Neural cell (in vitro differentiated cells): ENCODE measurements around the gene ATG4C. TPM values are rescaled to one million over a fixed set of nuclear protein-coding genes. Genes with fewer than 3 reads are reported as not detected.

ENCODE experiments used
- H2AFZ ChIP-seq: fragments of 200-600, 300-800 bp; sonication (generic), shearing (Covaris generic); 2 replicates; pipeline ENCODE4 v1.6.0; 2014; ENCODE audit warnings: low read depth, mild to moderate bottlenecking, antibody characterized with exemption, low read length, moderate library complexity
- H3F3A ChIP-seq: fragments of 200-600 bp; shearing (Covaris generic); 2 replicates; pipeline ENCODE4 v1.6.1; 2016; ENCODE audit warnings: mild to moderate bottlenecking, moderate library complexity, mixed read lengths, antibody characterized with exemption, low read length; ENCODE audit not compliant: insufficient read depth, poor library complexity, severe bottlenecking
- H3K27ac ChIP-seq: fragments of 200-600, 300-800 bp; sonication (generic), shearing (Covaris generic); 2 replicates; pipeline ENCODE4 v1.5.1; 2014; ENCODE audit warnings: mild to moderate bottlenecking, low read length, moderate library complexity
- H3K27me3 ChIP-seq: fragments of 300-800, 200-600 bp; sonication (generic), shearing (Covaris generic); 2 replicates; pipeline ENCODE4 v1.6.0; 2014; ENCODE audit warnings: mild to moderate bottlenecking, low read depth, low read length, moderate library complexity; ENCODE audit not compliant: insufficient read depth
- H3K36me3 ChIP-seq: fragments of 300-800, 200-600 bp; sonication (generic), shearing (Covaris generic); 2 replicates; pipeline ENCODE4 v1.5.1; 2014; ENCODE audit warnings: mild to moderate bottlenecking, antibody characterized with exemption, low read length, moderate library complexity; ENCODE audit not compliant: insufficient read depth
- H3K4me2 ChIP-seq: fragments of 300-800, 200-600 bp; sonication (generic), shearing (Covaris generic); 2 replicates; pipeline ENCODE4 v1.6.0; 2014; ENCODE audit warnings: mild to moderate bottlenecking, low read length
- H3K4me3 ChIP-seq: fragments of 300-800, 200-600 bp; sonication (generic), shearing (Covaris generic); 2 replicates; pipeline ENCODE4 v1.5.1; 2014; ENCODE audit warnings: mild to moderate bottlenecking, low read length, moderate library complexity
- H3K79me2 ChIP-seq: fragments of 200-600 bp; shearing (Covaris generic); replicated peaks from 2 replicates; pipeline ENCODE4 v1.6.0; 2014; ENCODE audit warnings: mild to moderate bottlenecking, low read length, moderate library complexity; ENCODE audit not compliant: insufficient read depth
- H3K9ac ChIP-seq: fragments of 300-800, 200-600 bp; sonication (generic), shearing (Covaris generic); 2 replicates; pipeline ENCODE4 v1.6.1; 2016; ENCODE audit warnings: mild to moderate bottlenecking, low read length, mixed read lengths
- H3K9me2 ChIP-seq: fragments of 200-600 bp; shearing (Covaris generic); 2 replicates; pipeline ENCODE4 v1.6.1; 2016; ENCODE audit warnings: mild to moderate bottlenecking, low read length, mixed read lengths; ENCODE audit not compliant: insufficient read depth
- H3K9me3 ChIP-seq: fragments of 200-600, 300-800 bp; sonication (generic), shearing (Covaris generic); 2 replicates; pipeline ENCODE4 v1.6.1; 2016; ENCODE audit warnings: mild to moderate bottlenecking, mixed run types, low read length, moderate library complexity, mixed read lengths
- H4K20me1 ChIP-seq: fragments of 200-600 bp; shearing (Covaris generic); 2 replicates; pipeline ENCODE4 v1.6.1; 2016; ENCODE audit warnings: mild to moderate bottlenecking, mixed run types; ENCODE audit not compliant: insufficient read depth
- CTCF ChIP-seq: fragments of 450-650 bp; IDR thresholded peaks from 2 replicates; pipeline ENCODE4 v1.5.1; 2014; ENCODE audit warnings: antibody characterized with exemption, mild to moderate bottlenecking, moderate library complexity; ENCODE audit not compliant: poor library complexity, severe bottlenecking
- EP300 ChIP-seq: fragments of 450-650 bp; conservative IDR thresholded peaks from 2 replicates; pipeline ENCODE4 v1.6.1; 2014; ENCODE audit warnings: antibody characterized with exemption, mild to moderate bottlenecking, moderate library complexity; ENCODE audit not compliant: poor library complexity, severe bottlenecking
- EZH2 ChIP-seq: fragments of 200-600, 300-800 bp; shearing (Covaris generic), sonication (generic); IDR thresholded peaks from 2 replicates; pipeline ENCODE4 v1.6.1; 2014; ENCODE audit warnings: antibody characterized with exemption, low read length, borderline replicate concordance, mild to moderate bottlenecking; ENCODE audit not compliant: insufficient read depth, poor library complexity, severe bottlenecking
- MXI1 ChIP-seq: fragments of 450-650 bp; conservative IDR thresholded peaks from 2 replicates; pipeline ENCODE4 v1.6.1; 2014; ENCODE audit warnings: antibody characterized with exemption, mild to moderate bottlenecking; ENCODE audit not compliant: poor library complexity, severe bottlenecking
- POLR2AphosphoS5 ChIP-seq: IDR thresholded peaks from 2 replicates; pipeline ENCODE4 v1.6.1; 2012
- RAD21 ChIP-seq: fragments of 450-650 bp; conservative IDR thresholded peaks from 2 replicates; pipeline ENCODE4 v1.6.1; 2014; ENCODE audit warnings: antibody characterized with exemption, mild to moderate bottlenecking, moderate library complexity
- REST ChIP-seq: IDR thresholded peaks from 2 replicates; pipeline ENCODE4 v1.6.1; 2012; ENCODE audit warnings: borderline replicate concordance
- SMC3 ChIP-seq: fragments of 450-650 bp; conservative IDR thresholded peaks from 2 replicates; pipeline ENCODE4 v1.6.1; 2014; ENCODE audit warnings: antibody characterized with exemption, mild to moderate bottlenecking, moderate library complexity; ENCODE audit not compliant: poor library complexity
- TAF1 ChIP-seq: IDR thresholded peaks from 2 replicates; pipeline ENCODE4 v1.6.1; 2012; ENCODE audit warnings: low read depth
- polyA plus RNA-seq: library from polyadenylated mRNA; depleted of rRNA; stranded (reverse); fragments of >200 nt; gene quantifications from 2 replicates; pipeline ENCODE4 v1.2.3, GENCODE V29; 2014

Gene ATG4C
- polyA plus RNA-seq, 1 donor from 2014 or later, result 11.0 TPM

GRCh38 chr1:62784509-62785365 is 805 bp downstream of the ATG4C start:
- Histone ChIP-seq H3K9me2 (no peaks in the 10 kb centered on the region), H4K20me1 (no peaks in the 10 kb centered on the region), H3K4me2 (peak overlapping the region; percentile 94), H2AFZ (peak overlapping the region; percentile 96), H3F3A (no peaks in the 10 kb centered on the region), H3K27me3 (no peaks in the 10 kb centered on the region), H3K36me3 (no peaks in the 10 kb centered on the region), H3K27ac (peak overlapping the region; percentile 97), H3K79me2 (peaks cover 25% of the 10 kb centered on the region), H3K9me3 (no peaks in the 10 kb centered on the region), H3K4me3 (peak overlapping the region; percentile 76), H3K9ac (peak overlapping the region; percentile 90)
- TF ChIP-seq EZH2 (no peak), SMC3 (no peak), EP300 (no peak), MXI1 (no peak), RAD21 (no peak), TAF1 (no peak), POLR2AphosphoS5 (no peak), REST (no peak), CTCF (no peak)

DNA sequence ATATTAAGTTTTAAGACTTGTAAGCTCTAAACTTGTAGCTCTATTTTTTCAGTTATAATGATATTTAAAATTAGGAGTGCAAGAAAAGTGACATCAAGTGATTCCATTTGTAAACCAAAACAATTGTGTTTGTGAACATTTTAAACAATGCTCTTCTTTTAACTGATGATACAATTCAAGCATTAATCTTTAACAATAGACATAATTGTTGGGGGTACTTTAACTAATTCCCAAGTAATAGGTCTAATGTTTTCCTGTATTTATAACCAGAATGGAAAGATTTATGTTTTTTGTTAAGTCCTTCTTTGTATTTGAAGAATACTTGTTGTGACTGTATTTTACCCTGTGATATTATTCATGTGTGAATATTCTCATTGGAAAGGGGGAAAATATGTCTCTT is 6.8 kb downstream of the ATG4C start:
- no peak for TF ChIP-seq TAF1
- TF ChIP-seq POLR2AphosphoS5, result no peak
- TF ChIP-seq SMC3, result no peak
- TF ChIP-seq RAD21, result no peak
- no peak for TF ChIP-seq REST
- TF ChIP-seq EZH2, result no peak
- H3K27ac ChIP-seq, result no peak overlapping the region
- no peaks in the 10 kb centered on the region for H3F3A ChIP-seq

More for the DNA sequence above, 6.8 kb downstream of the ATG4C start:
- Histone ChIP-seq H3K36me3 (no peaks in the 10 kb centered on the region), H3K9me3 (no peaks in the 10 kb centered on the region), H3K4me3 (no peak overlapping the region), H3K9ac (no peak overlapping the region), H3K79me2 (peaks cover 21% of the 10 kb centered on the region), H4K20me1 (no peaks in the 10 kb centered on the region), H3K27me3 (no peaks in the 10 kb centered on the region), H3K9me2 (no peaks in the 10 kb centered on the region), H2AFZ (no peak overlapping the region), H3K4me2 (no peak overlapping the region)
